Stimulated activated CD8-positive, alpha-beta memory T cell treated with anti-CD3 and anti-CD28 coated beads, Interleukin-7, amount 100 ng/mL, for 24 hours (primary cell): ENCODE results near the gene HLA-B.

Experiments
- DNase-seq: peaks from one replicate; pipeline ENCODE4 v3.0.0-alpha.2; 2020; ENCODE audit warnings: low read depth

The HLA-B gene

DNA sequence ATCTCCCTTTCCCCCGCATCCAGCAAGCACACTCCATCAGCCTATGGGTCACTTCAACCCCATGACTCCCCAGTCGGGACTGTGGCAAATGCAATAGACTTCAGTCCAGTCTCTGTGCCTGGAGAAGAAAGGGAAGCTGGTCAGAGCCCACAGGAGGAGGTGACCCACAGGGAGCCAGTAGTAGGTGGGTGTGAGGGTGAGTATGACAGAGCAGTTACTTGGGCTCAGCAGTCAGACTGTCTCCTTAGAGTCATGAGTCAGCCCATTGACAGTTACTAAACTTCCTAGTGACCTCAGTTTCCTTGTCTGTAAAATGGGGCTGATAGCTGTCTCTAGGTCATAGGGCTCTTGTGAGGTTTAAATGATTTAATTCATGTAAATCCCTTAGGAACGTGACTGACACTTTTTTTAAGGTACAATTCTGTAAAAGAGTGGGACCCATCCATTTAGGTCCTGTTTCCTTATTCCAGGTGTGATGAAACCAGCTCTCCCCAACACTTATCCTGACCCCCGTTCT is 51.2 kb downstream of the HLA-B start:
- DNase-seq = no peak

DNA sequence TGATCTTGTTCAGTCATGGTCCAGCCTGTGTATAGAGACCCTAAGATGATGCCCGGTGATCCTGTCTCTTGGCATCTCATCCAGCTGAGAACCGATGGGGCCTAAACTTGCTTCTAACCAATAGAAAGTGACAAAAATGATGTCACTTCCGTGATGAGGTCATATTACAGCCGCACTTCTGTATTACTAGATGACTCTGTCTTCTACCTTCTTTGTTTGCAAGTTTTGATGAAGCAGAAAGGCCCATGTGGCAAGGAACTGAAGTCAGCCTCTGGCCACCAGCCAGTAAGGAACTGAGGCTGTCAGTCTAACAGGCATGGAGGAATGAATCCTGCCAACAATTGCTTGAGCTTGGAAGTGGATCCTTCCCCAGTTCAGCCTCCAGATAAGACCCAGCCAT is 52.3 kb downstream of the HLA-B start:
- no peak for DNase-seq
